MM.1S (cell line): Measurements from ENCODE around the gene WHRN.

Experiments used
- EZH2phosphoT487 ChIP-seq: fragments of 300-600 bp; sonication (generic); IDR thresholded peaks from 2 replicates; pipeline ENCODE4 v1.6.1; 2018; ENCODE audit warnings: antibody characterized with exemption, low read length
- TF ChIP-seq, protein P1 (sequence below): fragments of 300-600 bp; sonication (generic); IDR thresholded peaks from 2 replicates; pipeline ENCODE4 v1.5.1; 2016; ENCODE audit warnings: antibody characterized with exemption, low read length, mixed read lengths

GRCh38 chr9:114546851-114547250 lies 41.6 kb upstream of the WHRN start:
- TF ChIP-seq, protein P1, sequence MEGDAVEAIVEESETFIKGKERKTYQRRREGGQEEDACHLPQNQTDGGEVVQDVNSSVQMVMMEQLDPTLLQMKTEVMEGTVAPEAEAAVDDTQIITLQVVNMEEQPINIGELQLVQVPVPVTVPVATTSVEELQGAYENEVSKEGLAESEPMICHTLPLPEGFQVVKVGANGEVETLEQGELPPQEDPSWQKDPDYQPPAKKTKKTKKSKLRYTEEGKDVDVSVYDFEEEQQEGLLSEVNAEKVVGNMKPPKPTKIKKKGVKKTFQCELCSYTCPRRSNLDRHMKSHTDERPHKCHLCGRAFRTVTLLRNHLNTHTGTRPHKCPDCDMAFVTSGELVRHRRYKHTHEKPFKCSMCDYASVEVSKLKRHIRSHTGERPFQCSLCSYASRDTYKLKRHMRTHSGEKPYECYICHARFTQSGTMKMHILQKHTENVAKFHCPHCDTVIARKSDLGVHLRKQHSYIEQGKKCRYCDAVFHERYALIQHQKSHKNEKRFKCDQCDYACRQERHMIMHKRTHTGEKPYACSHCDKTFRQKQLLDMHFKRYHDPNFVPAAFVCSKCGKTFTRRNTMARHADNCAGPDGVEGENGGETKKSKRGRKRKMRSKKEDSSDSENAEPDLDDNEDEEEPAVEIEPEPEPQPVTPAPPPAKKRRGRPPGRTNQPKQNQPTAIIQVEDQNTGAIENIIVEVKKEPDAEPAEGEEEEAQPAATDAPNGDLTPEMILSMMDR, result no peak
- no peak for TF ChIP-seq EZH2phosphoT487
